Panc1 (cell line): Measurements from ENCODE around the gene SERPINB10. TPM values are rescaled to one million over a fixed set of nuclear protein-coding genes. Genes with fewer than 3 reads are reported as not detected.

Source experiments
- ATAC-seq: fragments of 200-7000 bp; cut with Tn5 transposase; 2 replicates; pipeline ENCODE4 v1.9.1; 2020; ENCODE audit warnings: mild to moderate bottlenecking, moderate library complexity
- BruUV-seq: library from RNA; stranded (reverse); fragments of 400-500 nt; replicated peaks from 2 replicates; lab custom pipeline; 2021; lab: Mats Ljungman, UMichigan
- CTCF ChIA-PET: fragments of 300-600 bp; sonication (Branson Sonifier 250); formaldehyde crosslinking; loops from one replicate; lab custom pipeline; 2022; ENCODE audit warnings: antibody characterized with exemption; lab: Charles Lee
- POLR2A ChIA-PET: fragments of 300-600 bp; sonication (Branson Sonifier 250); formaldehyde crosslinking; loops from one replicate; lab custom pipeline; 2022; ENCODE audit warnings: antibody characterized with exemption; lab: Charles Lee
- DNase-seq: peaks from one replicate; pipeline ENCODE4 v3.0.0-alpha.2; 2010; ENCODE audit warnings: low read depth, low spot score
- H3K27ac ChIP-seq: 2 replicates; pipeline ENCODE4 v1.5.1; 2011; ENCODE audit warnings: mild to moderate bottlenecking, low read length, inconsistent platforms
- H3K27me3 ChIP-seq: fragments of 200-500 bp; sonication (Bioruptor generic); 2 replicates; pipeline ENCODE4 v1.6.0; 2014; ENCODE audit warnings: low read length, inconsistent platforms; ENCODE audit not compliant: control insufficient read depth, insufficient read depth
- H3K36me3 ChIP-seq: fragments of 200-500 bp; sonication (Bioruptor generic); 2 replicates; pipeline ENCODE4 v1.5.1; 2014; ENCODE audit warnings: inconsistent platforms, mild to moderate bottlenecking, low read length, moderate library complexity; ENCODE audit not compliant: control insufficient read depth, insufficient read depth
- H3K4me1 ChIP-seq: 2 replicates; pipeline ENCODE4 v1.5.1; 2011; ENCODE audit warnings: inconsistent platforms, mild to moderate bottlenecking, low read length, moderate library complexity; ENCODE audit not compliant: control insufficient read depth, insufficient read depth
- H3K4me3 ChIP-seq, 2 experiments: 2 replicates each; pipeline ENCODE4 v1.5.1; 2011 to 2012; ENCODE audit warnings: low read depth in 2 of 2, low read length in 2 of 2, mild to moderate bottlenecking in 2 of 2, inconsistent platforms in 1 of 2, moderate library complexity in 1 of 2
- H3K9me3 ChIP-seq: fragments of 200-500 bp; sonication (Bioruptor generic); 2 replicates; pipeline ENCODE4 v1.5.1; 2014; ENCODE audit warnings: low read depth, mild to moderate bottlenecking, inconsistent platforms, low read length, moderate library complexity; ENCODE audit not compliant: control insufficient read depth, insufficient read depth
- CTCF ChIP-seq: fragments of 450-650 bp; IDR thresholded peaks from 2 replicates; pipeline ENCODE4 v1.5.1; 2017; ENCODE audit warnings: mild to moderate bottlenecking
- POLR2AphosphoS5 ChIP-seq: IDR thresholded peaks from 2 replicates; pipeline ENCODE4 v1.6.1; 2012; ENCODE audit warnings: mild to moderate bottlenecking, low read depth, low read length, moderate library complexity
- REST ChIP-seq, 2 experiments: IDR thresholded peaks; 2 replicates each; pipeline ENCODE4 v1.6.1; 2011 to 2012; ENCODE audit warnings: low read depth in 2 of 2, control low read depth in 1 of 2, low read length in 1 of 2, mild to moderate bottlenecking in 1 of 2, moderate library complexity in 1 of 2; ENCODE audit not compliant: insufficient read depth in 1 of 2
- SIN3A ChIP-seq: IDR thresholded peaks from 2 replicates; pipeline ENCODE4 v1.6.1; 2012; ENCODE audit warnings: low read depth, mild to moderate bottlenecking, low read length, moderate library complexity, borderline replicate concordance; ENCODE audit not compliant: insufficient read depth
- TCF7L2 ChIP-seq: IDR thresholded peaks from 2 replicates; pipeline ENCODE4 v1.6.1; 2011; ENCODE audit warnings: mild to moderate bottlenecking, low read depth, low read length, inconsistent platforms
- in situ Hi-C: cut with HindIII; loops from 2 replicates; pipeline ENCODE4 v1.10.0; 2016; ENCODE audit warnings: low sequenced_read_pairs, low pct_unique_long_range_greater_than_20kb
- intact Hi-C: fragments of 100-400 bp; cut with micrococcal nuclease; formaldehyde crosslinking; loops from one replicate; pipeline ENCODE4 v1.10.0; 2022; ENCODE audit not compliant: unreplicated experiment
- total RNA-seq: library from RNA; stranded (reverse); gene quantifications from one replicate; pipeline ENCODE4 v1.2.1, GENCODE V29; 2021; ENCODE audit not compliant: unreplicated experiment

SERPINB10 gene
- total RNA-seq, 1 experiment from 2014 or later: not detected

GRCh38 chr18:63909870-63910269 is 2.1 kb downstream of the SERPINB10 start:
- no peak overlapping the region for H3K4me3 ChIP-seq
- no peak overlapping the region for H3K27ac ChIP-seq
- H3K36me3 ChIP-seq: no peaks in the 10 kb centered on the region
- ChIA-PET CTCF (no interaction called here), POLR2A (no interaction called here)
- intact Hi-C loops: no loop called here
- H3K9me3 ChIP-seq: no peaks in the 10 kb centered on the region
- H3K27me3 ChIP-seq: no peaks in the 10 kb centered on the region
- ATAC-seq (no peak), DNase-seq (no peak)
- BruUV-seq: no TSS peak
- TF ChIP-seq REST (IDR thresholded peaks at IDR 0.05; ENCODE audit: insufficient read depth in 1 of 2, low read depth in 2 of 2, low read length in 1 of 2) (no peak), POLR2AphosphoS5 (no peak), CTCF (no peak), TCF7L2 (no peak), SIN3A (no peak)
- no peaks in the 10 kb centered on the region for H3K4me1 ChIP-seq
- in situ Hi-C loops: no loop called here

- Histone ChIP-seq H3K9me3 (no peaks in the 10 kb centered on the region), H3K27ac (no peak overlapping the region), H3K4me3 (no peak overlapping the region), H3K36me3 (no peaks in the 10 kb centered on the region), H3K27me3 (no peaks in the 10 kb centered on the region), H3K4me1 (no peaks in the 10 kb centered on the region)
- in situ Hi-C loops: no loop called here
- intact Hi-C loops: no loop called here
- ChIA-PET POLR2A (no interaction called here), CTCF (no interaction called here)
- BruUV-seq: no TSS peak
- no peak for ATAC-seq
- DNase-seq: no peak
- TF ChIP-seq SIN3A: no peak
- no peak for TF ChIP-seq CTCF
- TF ChIP-seq REST (IDR thresholded peaks at IDR 0.05; ENCODE audit: insufficient read depth in 1 of 2, low read depth in 2 of 2, low read length in 1 of 2): no peak
- TF ChIP-seq POLR2AphosphoS5: no peak
- TF ChIP-seq TCF7L2: no peak
Measured at GRCh38 chr18:63917817-63918216, 10.1 kb downstream of the SERPINB10 start.
